Islet of Langerhans (tissue), 1 donor: ENCODE measurements around the gene ENPEP.
"Not testable (repeated sequence)": the region's sequence is repeated elsewhere in the genome, so short reads cannot be mapped to it uniquely, and the experiment has no call there.

Experiments used
- FAIRE-seq: peaks from one replicate; lab custom pipeline; 2011; peaks lifted over from hg19 to GRCh38; lab: Jason Lieb, UNC

Gene ENPEP

GRCh38 chr4:110484767-110485166 is 8.8 kb downstream of the ENPEP start:
- no peak for FAIRE-seq

- no peak for FAIRE-seq
Measured at GRCh38 chr4:110485452-110485851, 9.5 kb downstream of the ENPEP start.

GRCh38 chr4:110486256-110486655 is 10.3 kb downstream of the ENPEP start:
- FAIRE-seq: no peak

- FAIRE-seq: not testable (repeated sequence)
Measured at GRCh38 chr4:110486850-110487249, 10.9 kb downstream of the ENPEP start.

- no peak for FAIRE-seq
Measured at GRCh38 chr4:110487873-110488272, 11.9 kb downstream of the ENPEP start.

- no peak for FAIRE-seq
Measured at GRCh38 chr4:110489901-110490508, 14.1 kb downstream of the ENPEP start.

GRCh38 chr4:110492522-110492921 is 16.6 kb downstream of the ENPEP start:
- FAIRE-seq: no peak

- FAIRE-seq: no peak
Measured at GRCh38 chr4:110493520-110493919, 17.6 kb downstream of the ENPEP start.

GRCh38 chr4:110498420-110498819 is 22.5 kb downstream of the ENPEP start:
- FAIRE-seq: no peak

GRCh38 chr4:110499126-110499525 is 23.2 kb downstream of the ENPEP start:
- FAIRE-seq: no peak

- FAIRE-seq: no peak
Measured at GRCh38 chr4:110501826-110502225, 25.9 kb downstream of the ENPEP start.

GRCh38 chr4:110503270-110504083 is 27.5 kb downstream of the ENPEP start:
- no peak for FAIRE-seq

- FAIRE-seq: no peak
Measured at GRCh38 chr4:110504084-110504435, 28.1 kb downstream of the ENPEP start.

GRCh38 chr4:110505440-110505839 is 29.5 kb downstream of the ENPEP start:
- FAIRE-seq: no peak

- peak; percentile 38 for FAIRE-seq
Measured at GRCh38 chr4:110508827-110509710, 33.1 kb downstream of the ENPEP start.

GRCh38 chr4:110510277-110510676 is 34.3 kb downstream of the ENPEP start:
- no peak for FAIRE-seq

GRCh38 chr4:110510955-110511544 is 35.1 kb downstream of the ENPEP start:
- peak; percentile 93 for FAIRE-seq

GRCh38 chr4:110512901-110513300 is 36.9 kb downstream of the ENPEP start:
- FAIRE-seq: no peak

- peak; percentile 97 for FAIRE-seq
Measured at GRCh38 chr4:110514889-110515479, 39.0 kb downstream of the ENPEP start.

- FAIRE-seq: no peak
Measured at GRCh38 chr4:110515676-110516075, 39.7 kb downstream of the ENPEP start.

GRCh38 chr4:110516106-110516922 is 40.4 kb downstream of the ENPEP start:
- peak; percentile 87 for FAIRE-seq
